Fibroblast of the aortic adventitia (primary cell): ENCODE results near the gene ACP6. TPM values are rescaled to one million over a fixed set of nuclear protein-coding genes. Genes with fewer than 3 reads are reported as not detected.
"Not testable (repeated sequence)": the region's sequence is repeated elsewhere in the genome, so short reads cannot be mapped to it uniquely, and the experiment has no call there.

Experiments
- DNase-seq: peaks from one replicate; pipeline ENCODE4 v3.0.0-alpha.2; 2010; ENCODE audit warnings: low read depth
- H3K4me3 ChIP-seq: 2 replicates; pipeline ENCODE4 v1.5.1; 2011; ENCODE audit warnings: low read depth, mild to moderate bottlenecking, control low read depth, low read length, moderate library complexity
- CTCF ChIP-seq: IDR thresholded peaks from 2 replicates; pipeline ENCODE4 v1.5.1; 2011; ENCODE audit warnings: mild to moderate bottlenecking, low read length, control low read depth, inconsistent platforms; ENCODE audit not compliant: insufficient read depth
- total RNA-seq: library from RNA; depleted of rRNA; stranded (reverse); fragments of >200 nt; gene quantifications from 2 replicates; pipeline ENCODE4 v1.2.3, GENCODE V29; 2012; ENCODE audit warnings: low replicate concordance

Gene ACP6
- total RNA-seq, 1 donor: 3.5 TPM

DNA sequence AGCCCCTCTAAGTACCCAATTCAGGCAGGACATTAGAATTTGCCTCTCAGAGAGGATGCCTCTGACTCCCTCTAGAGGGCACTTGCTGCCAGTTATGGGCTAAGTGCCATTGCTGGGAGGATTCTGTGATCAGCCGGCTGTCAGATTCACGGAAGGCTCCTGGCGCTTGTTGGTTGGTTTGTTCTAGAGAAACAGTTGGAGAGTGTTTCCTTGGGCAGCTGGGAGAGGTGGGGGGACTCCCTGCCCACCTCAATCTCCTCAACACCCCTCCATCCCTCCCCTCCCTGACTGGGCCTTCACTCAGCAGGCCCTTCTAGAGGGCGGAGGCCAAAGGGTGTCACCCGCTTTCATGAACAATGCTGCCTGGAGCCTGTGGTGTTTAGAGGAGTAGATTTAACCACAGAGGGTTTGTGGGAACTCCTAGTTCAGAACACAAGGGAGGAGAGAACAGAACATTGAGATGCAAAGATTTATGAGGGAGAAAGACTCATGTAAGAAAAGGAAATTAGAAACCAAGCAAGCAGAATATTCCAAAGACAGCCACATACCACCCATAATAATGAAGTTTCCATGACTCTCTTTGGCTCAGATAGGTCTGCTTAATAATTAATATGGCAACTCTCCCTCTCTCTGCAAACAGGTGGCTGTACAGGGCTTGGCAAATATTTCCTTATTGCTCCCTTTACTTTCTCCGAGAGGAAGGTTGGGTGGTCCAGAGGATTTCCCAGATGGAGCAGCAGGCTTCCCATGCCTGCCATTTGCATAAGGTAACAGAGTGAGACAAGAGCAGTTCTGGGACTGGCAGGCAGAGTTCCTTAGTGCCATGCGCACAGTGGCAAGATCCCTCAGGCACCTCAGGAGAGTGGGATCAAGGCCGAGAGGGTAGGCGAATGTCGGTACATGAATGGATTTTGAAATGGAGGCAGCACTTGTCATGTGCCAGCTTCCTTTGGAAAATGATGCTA is 30.0 kb upstream of the ACP6 start:
- no peak overlapping the region for H3K4me3 ChIP-seq
- peak; percentile 72 for DNase-seq
- TF ChIP-seq CTCF: peak; percentile 95

DNA sequence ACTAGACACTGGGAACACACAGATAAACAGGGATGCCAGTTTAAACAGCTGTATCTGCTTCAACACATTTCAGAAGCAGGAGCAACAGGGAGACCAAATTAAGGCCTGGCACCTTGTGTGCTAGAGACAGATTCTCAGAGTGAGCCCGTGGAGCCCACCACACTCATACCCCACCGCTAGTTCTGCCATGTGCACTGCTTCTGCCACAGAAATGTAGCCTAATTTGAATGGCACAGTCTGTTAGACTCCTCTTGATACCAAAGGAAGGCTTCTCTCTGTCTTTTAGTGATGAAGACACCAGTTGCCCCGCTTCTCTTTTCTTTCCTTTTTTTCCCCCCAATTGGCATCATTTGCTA is 29.3 kb upstream of the ACP6 start:
- no peak for TF ChIP-seq CTCF
- H3K4me3 ChIP-seq: no peak overlapping the region
- no peak for DNase-seq

- TF ChIP-seq CTCF: no peak
- no peak for DNase-seq
- no peak overlapping the region for H3K4me3 ChIP-seq
These were observed 12.9 kb upstream of the ACP6 start for GRCh38 chr1:147683163-147683763.

- DNase-seq, H3K4me3 ChIP-seq: not testable (repeated sequence)
These were observed 10.4 kb upstream of the ACP6 start for GRCh38 chr1:147680608-147681235.

- DNase-seq, H3K4me3 ChIP-seq: not testable (repeated sequence)
These were observed 7.4 kb upstream of the ACP6 start for GRCh38 chr1:147677681-147678080.

DNA sequence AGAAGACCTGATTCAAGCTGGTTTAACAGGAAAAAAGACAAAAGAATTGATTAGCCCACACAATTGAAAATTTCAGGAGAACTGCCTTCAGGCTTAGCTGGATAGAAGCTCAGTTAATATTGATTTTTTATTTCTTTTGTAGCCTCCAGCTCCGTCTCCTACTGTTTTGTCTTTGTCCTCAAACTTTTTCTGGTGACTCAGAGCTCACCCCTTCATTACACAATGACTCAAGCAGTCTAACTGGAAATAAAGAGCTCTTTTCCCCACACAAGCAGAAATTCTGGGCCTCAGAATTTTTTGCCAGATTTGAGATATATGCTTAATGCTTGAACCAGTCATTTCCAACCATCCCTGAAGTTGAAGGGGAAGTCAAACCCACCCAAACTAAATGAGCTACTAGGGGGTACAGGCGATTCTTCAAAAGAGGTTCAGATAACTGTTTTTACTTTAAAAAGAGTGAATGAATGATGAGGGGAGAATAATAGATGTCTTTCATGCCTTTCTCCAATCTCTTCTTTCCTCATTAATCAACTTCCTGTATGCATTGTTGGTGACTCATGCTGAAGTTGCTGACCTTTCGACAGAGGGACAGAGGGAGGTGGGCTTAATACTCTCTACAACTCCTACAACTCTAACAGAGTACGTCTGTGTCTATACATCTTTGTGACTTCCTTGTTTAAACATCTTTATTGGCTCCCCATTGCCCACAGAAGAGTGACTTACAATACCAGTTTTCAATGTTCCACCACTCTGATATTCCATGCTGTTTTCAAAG is 6.2 kb upstream of the ACP6 start:
- H3K4me3 ChIP-seq: no peak overlapping the region
- TF ChIP-seq CTCF: no peak
- peak; percentile 54 for DNase-seq

DNA sequence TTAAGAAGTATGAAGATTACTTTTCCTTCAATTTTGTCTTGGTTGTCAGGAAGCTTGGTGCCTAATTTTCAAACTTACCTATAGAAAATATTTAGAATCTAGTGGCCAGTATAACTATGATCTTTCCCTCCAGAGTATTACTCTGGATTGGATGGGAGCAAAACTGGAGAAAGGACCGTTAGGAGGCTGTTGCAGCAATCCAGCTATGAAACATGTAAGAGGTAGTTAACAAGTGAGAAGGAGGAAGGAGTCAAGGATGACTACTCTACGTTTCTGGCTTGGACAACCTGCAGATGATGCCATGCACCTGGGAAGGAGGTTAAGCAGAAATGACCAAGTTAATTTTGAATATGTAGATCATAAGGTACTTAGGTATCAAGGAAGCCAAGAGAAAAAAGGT is 3.5 kb upstream of the ACP6 start:
- no peak for DNase-seq
- no peak overlapping the region for H3K4me3 ChIP-seq
- no peak for TF ChIP-seq CTCF
